ENCODE results near the gene CHST1.
A peak's percentile ranks its signal among the peaks of the same experiment; 100 is the strongest.

The CHST1 gene

GRCh38 chr11:45659818-45660160, 5.6 kb downstream of the CHST1 start:
- no peak for DNase-seq
- TF ChIP-seq GATA1 (IDR thresholded peaks at IDR 0.05; ENCODE audit: low read depth, low read length) = no peak
- no peak for TF ChIP-seq POLR2A (IDR thresholded peaks at IDR 0.05; ENCODE audit: low read length)

GRCh38 chr11:45659031-45659817, 6.2 kb downstream of the CHST1 start:
- TF ChIP-seq GATA1 (IDR thresholded peaks at IDR 0.05; ENCODE audit: low read depth, low read length) = no peak
- TF ChIP-seq POLR2A (IDR thresholded peaks at IDR 0.05; ENCODE audit: low read length) = no peak
- no peak for DNase-seq

GRCh38 chr11:45658292-45658991, 7.0 kb downstream of the CHST1 start:
- no peak for DNase-seq
- TF ChIP-seq GATA1 (IDR thresholded peaks at IDR 0.05; ENCODE audit: low read depth, low read length) (no peak), POLR2A (IDR thresholded peaks at IDR 0.05; ENCODE audit: low read length) (no peak)

GRCh38 chr11:45657496-45658260, 7.7 kb downstream of the CHST1 start:
- DNase-seq = no peak
- TF ChIP-seq GATA1 (IDR thresholded peaks at IDR 0.05; ENCODE audit: low read depth, low read length) (no peak), POLR2A (IDR thresholded peaks at IDR 0.05; ENCODE audit: low read length) (no peak)

- no peak for DNase-seq
- no peak for TF ChIP-seq GATA1 (IDR thresholded peaks at IDR 0.05; ENCODE audit: low read depth, low read length)
These were observed 9.6 kb downstream of the CHST1 start for GRCh38 chr11:45655831-45656230.

GRCh38 chr11:45655347-45655756, 10.1 kb downstream of the CHST1 start:
- TF ChIP-seq POLR2A (IDR thresholded peaks at IDR 0.05; ENCODE audit: low read length) (no peak), GATA1 (IDR thresholded peaks at IDR 0.05; ENCODE audit: low read depth, low read length) (no peak)
- peak; percentile 26 to 63 for DNase-seq

- TF ChIP-seq GATA1 (IDR thresholded peaks at IDR 0.05; ENCODE audit: low read depth, low read length) (no peak), POLR2A (IDR thresholded peaks at IDR 0.05; ENCODE audit: low read length) (no peak)
- DNase-seq = no peak
These were observed 10.5 kb downstream of the CHST1 start for GRCh38 chr11:45655012-45655283.

GRCh38 chr11:45654231-45655011, 11.0 kb downstream of the CHST1 start:
- no peak for TF ChIP-seq GATA1 (IDR thresholded peaks at IDR 0.05; ENCODE audit: low read depth, low read length)
- no peak for DNase-seq

- TF ChIP-seq GATA1 (IDR thresholded peaks at IDR 0.05; ENCODE audit: low read depth, low read length) = no peak
- no peak for TF ChIP-seq POLR2A (IDR thresholded peaks at IDR 0.05; ENCODE audit: low read length)
- no peak for DNase-seq
These were observed 12.1 kb downstream of the CHST1 start for GRCh38 chr11:45653277-45653676.

- TF ChIP-seq POLR2A (IDR thresholded peaks at IDR 0.05; ENCODE audit: low read length) (no peak), GATA1 (IDR thresholded peaks at IDR 0.05; ENCODE audit: low read depth, low read length) (no peak)
- no peak for DNase-seq
These were observed 12.6 kb downstream of the CHST1 start for GRCh38 chr11:45652781-45653180.

- TF ChIP-seq POLR2A (IDR thresholded peaks at IDR 0.05; ENCODE audit: low read length) (no peak), GATA1 (IDR thresholded peaks at IDR 0.05; ENCODE audit: low read depth, low read length) (no peak)
- DNase-seq = no peak
These were observed 13.3 kb downstream of the CHST1 start for GRCh38 chr11:45651841-45652749.

- no peak for DNase-seq
- TF ChIP-seq POLR2A (IDR thresholded peaks at IDR 0.05; ENCODE audit: low read length) (no peak), GATA1 (IDR thresholded peaks at IDR 0.05; ENCODE audit: low read depth, low read length) (no peak)
These were observed 14.3 kb downstream of the CHST1 start for GRCh38 chr11:45651156-45651555.

Data from erythroblast (primary cell).